Measurements from ENCODE around the gene KLK6.

KLK6 gene

DNA sequence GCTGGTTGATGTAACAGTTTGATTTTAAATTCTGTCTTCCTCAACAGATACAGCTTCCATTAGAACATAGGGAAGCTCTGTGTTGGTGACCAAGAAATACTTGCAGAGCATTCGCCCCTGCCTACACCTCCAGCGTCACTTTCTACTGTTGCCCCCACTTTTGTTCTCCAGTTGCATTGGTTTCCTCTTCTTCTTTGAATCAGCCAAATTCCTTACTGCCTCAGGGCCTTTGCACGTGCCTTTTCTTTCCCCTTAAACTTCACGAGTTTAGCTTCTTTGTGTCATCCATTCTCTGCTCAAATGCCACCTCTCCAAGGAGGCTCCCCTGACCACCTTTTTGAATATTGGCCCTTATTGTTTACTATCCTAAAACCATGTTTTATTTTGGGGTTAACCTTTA lies 22.3 kb downstream of the KLK6 start:
- no peak for DNase-seq

GRCh38 chr19:50944795-50945194 lies 24.6 kb downstream of the KLK6 start:
- DNase-seq: no peak

DNA sequence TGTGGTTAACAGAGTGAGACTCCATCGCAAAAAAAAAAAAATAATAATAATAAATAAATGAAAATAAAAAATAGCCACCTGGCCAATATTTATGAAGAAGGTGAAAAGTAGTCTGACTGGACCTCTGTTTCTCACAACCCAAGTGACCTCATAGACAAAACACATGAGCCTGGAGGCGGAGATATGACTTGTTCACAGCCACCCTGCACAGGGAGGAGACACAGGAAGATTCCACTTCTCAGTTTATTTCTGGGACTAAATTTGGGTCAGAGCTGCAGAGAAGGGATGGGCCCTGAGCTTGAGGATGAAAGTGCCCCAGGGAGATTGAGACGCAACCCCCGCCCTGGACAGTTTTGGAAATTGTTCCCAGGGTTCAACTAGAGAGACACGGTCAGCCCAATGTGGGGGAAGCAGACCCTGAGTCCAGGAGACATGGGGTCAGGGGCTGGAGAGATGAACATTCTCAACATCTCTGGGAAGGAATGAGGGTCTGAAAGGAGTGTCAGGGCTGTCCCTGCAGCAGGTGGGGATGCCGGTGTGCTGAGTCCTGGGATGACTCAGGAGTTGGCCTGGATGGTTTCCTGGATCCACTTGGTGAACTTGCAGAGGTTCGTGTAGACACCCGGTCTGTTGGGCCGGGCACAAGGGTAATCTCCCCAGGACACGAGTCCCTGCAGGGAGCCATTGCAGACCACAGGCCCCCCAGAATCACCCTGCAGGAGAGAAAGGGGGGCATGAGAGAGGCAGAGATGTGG lies 26.1 kb downstream of the KLK6 start:
- no peak for DNase-seq

- no peak for DNase-seq
Observed at GRCh38 chr19:50939596-50939995, 29.8 kb downstream of the KLK6 start.

DNA sequence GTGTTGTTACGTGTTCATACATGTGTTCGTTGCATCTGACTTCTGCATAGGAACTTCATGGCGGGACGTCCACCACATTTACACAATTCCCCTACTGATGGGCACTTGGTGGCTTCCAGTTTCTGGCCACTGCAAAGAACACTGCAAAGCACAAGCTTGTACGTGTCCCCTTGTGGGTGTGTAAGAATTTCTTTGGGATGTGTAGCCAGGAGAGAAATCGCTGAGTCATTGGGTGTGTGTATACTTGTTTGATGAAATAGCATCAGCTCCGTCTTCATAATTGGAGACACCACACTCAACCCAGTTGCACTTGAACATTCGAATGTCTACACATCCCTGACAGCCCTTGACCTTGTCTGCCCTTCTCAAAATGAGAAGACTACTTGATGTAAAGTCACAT lies 35.8 kb downstream of the KLK6 start:
- DNase-seq: no peak

DNA sequence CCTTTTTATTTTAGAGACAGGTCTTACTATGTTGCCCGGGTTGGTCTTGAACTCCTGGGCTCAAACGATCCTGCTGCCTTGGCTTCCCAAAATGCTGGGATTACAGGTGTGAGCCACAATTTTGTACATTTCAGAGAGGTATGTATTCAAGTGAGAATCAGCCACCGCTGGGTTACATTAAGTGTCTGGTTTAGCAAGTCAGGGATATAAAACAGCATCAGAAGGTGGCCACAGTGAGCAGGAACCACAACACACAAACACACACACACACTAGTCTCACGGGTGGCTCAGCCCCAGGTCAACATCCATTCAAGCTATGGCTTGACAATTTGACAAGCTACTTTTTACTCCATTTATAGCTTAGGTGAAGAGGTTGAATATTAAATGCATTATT lies 36.7 kb downstream of the KLK6 start:
- no peak for DNase-seq

GRCh38 chr19:50932018-50932689 lies 37.2 kb downstream of the KLK6 start:
- no peak for DNase-seq

DNA sequence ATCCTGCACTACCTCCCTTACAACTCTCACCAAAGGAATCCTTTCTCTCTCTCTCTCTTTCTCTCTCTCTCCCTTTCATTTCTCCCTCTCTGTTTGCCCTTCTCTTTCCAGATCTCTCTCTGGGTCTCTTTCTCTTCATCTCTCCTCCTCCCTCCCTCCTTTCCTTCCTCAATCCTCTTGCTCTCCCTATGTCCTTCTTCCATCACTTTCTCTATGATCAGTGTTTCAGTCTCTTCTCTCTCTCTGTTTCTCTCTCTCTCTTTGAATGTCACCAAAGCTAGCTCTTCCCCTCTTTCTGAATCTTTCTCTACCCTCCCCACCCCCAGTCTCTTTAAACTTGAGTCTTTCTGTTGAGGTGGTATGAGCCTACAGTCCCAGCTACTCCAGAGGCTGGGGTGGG lies 38.4 kb downstream of the KLK6 start:
- no peak for DNase-seq

GRCh38 chr19:50928831-50929230 lies 40.6 kb downstream of the KLK6 start:
- DNase-seq: no peak

GRCh38 chr19:50926144-50926543 lies 43.2 kb downstream of the KLK6 start:
- DNase-seq: no peak

GRCh38 chr19:50925734-50926133 lies 43.7 kb downstream of the KLK6 start:
- DNase-seq: no peak

GRCh38 chr19:50924586-50924985 lies 44.8 kb downstream of the KLK6 start:
- DNase-seq: no peak

- DNase-seq: peak; percentile 72
Observed at GRCh38 chr19:50922317-50922853, 47.0 kb downstream of the KLK6 start.

GRCh38 chr19:50921426-50922316 lies 47.7 kb downstream of the KLK6 start:
- DNase-seq: no peak

DNA sequence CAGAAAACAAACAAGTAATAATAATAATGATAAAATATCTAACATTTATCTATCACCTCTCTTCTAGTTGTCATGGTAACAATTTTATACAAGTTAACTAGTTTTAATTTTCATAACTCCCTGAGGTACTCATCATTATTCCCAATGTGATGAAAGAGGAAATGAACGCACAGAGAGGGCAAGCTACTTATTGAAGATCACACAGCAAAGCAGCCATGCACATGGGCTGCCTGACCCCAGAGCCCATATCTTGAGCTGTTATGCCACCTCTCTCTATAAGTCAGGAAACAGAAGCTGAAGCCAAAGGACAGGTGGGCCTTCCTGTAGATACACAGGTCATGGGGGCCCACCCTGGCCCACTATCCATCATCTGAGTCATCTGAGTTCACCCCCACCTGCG lies 53.3 kb downstream of the KLK6 start:
- no peak for DNase-seq

DNA sequence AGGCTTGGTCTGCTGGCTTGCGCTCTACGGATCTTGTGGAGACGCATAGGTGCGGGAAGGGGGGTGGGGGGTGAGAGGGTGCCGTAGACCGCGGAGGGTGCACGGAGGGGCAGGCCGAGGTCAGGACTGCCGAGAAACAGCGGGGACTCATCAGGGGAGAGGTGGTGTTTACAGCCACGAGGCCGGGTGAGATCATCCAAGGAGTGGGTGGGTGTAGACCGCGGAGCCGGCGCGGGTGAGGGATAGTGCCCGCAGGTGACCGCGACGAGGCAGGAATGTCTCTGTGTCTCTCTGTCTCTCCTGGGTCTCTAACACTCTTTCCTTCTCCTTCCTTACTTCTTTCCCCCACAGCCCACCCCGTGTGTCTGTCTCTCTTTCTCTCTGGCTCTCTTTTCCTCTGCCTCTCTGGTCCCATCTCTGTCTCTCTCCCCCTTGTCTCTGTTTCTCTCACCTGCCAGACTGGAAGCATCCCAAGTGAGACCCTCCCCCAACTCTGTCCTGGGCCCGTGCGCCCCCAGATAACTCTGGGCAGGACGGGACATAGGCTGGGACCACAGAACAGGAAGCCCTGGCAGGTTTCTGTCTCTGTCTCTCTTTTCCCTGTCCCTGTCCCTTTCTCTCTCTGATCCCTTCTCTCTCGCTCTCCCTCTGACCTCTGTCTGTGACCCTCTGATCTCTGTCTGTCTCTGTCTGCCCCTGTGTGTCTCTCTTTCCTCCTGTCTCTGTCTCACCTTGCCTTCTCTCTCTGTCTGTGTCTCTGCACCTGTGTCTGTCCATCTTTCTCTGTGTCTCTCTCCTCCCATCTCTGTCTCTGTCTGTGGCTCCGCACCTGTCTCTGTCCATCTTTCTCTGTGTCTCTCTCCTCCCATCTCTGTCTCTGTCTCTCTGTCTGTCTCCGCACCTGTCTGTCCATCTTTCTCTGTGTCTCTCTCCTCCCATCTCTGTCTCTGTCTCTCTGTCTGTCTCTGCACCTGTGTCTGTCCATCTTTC lies 56.4 kb downstream of the KLK6 start:
- DNase-seq: no peak

- no peak for DNase-seq
Observed at GRCh38 chr19:50912102-50912599, 57.2 kb downstream of the KLK6 start.

- DNase-seq: no peak
Observed at GRCh38 chr19:50911206-50912101, 57.9 kb downstream of the KLK6 start, which contains the start of gene KLK4. KLK4 (minus strand) TSS chr19:50911395; CDS start chr19:50910738, 657 bp downstream.

- no peak for DNase-seq
Observed at GRCh38 chr19:50910722-50911121, 58.7 kb downstream of the KLK6 start.

- DNase-seq: no peak
Observed at GRCh38 chr19:50909240-50910070, 59.9 kb downstream of the KLK6 start.
